ENCODE results near the gene C17orf100. TPM values are rescaled to one million over a fixed set of nuclear protein-coding genes. Genes with fewer than 3 reads are reported as not detected.

C17orf100 gene
- total and polyA plus RNA-seq, 4 donors: 0.56 to 33.2 (median 2.7) TPM

DNA sequence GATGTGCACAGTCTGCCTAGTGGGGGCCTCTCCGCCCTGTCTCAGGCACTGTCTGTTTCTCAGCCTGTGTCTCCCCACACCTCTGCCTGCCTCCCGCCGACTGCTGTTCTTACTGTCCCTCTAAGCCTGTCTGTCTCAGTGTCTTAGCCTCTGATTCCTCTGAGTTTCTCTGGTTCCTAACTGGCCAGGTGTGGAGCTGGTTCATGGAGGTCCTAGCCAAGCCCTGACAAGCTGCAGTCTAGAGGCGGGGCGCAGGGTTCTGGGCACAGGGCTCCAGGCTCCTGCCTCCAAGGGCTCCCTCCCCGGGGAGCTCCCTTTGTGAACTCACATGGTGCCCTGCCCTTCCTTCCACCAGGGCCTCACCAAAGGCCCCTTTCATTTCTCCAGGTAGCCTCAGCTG is 19.4 kb downstream of the C17orf100 start:
- WGBS: 90% methylated on average over 6 of the region's 6 CpGs
- no peak for DNase-seq (ENCODE audit: low spot score)
- TF ChIP-seq, protein P1, sequence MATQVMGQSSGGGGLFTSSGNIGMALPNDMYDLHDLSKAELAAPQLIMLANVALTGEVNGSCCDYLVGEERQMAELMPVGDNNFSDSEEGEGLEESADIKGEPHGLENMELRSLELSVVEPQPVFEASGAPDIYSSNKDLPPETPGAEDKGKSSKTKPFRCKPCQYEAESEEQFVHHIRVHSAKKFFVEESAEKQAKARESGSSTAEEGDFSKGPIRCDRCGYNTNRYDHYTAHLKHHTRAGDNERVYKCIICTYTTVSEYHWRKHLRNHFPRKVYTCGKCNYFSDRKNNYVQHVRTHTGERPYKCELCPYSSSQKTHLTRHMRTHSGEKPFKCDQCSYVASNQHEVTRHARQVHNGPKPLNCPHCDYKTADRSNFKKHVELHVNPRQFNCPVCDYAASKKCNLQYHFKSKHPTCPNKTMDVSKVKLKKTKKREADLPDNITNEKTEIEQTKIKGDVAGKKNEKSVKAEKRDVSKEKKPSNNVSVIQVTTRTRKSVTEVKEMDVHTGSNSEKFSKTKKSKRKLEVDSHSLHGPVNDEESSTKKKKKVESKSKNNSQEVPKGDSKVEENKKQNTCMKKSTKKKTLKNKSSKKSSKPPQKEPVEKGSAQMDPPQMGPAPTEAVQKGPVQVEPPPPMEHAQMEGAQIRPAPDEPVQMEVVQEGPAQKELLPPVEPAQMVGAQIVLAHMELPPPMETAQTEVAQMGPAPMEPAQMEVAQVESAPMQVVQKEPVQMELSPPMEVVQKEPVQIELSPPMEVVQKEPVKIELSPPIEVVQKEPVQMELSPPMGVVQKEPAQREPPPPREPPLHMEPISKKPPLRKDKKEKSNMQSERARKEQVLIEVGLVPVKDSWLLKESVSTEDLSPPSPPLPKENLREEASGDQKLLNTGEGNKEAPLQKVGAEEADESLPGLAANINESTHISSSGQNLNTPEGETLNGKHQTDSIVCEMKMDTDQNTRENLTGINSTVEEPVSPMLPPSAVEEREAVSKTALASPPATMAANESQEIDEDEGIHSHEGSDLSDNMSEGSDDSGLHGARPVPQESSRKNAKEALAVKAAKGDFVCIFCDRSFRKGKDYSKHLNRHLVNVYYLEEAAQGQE (IDR thresholded peaks at IDR 0.05): no peak
- no peak for TF ChIP-seq SP1 (IDR thresholded peaks at IDR 0.05)
- TF ChIP-seq RAD21 (IDR thresholded peaks at IDR 0.05): no peak
- TF ChIP-seq, protein P2, sequence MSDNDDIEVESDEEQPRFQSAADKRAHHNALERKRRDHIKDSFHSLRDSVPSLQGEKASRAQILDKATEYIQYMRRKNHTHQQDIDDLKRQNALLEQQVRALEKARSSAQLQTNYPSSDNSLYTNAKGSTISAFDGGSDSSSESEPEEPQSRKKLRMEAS (IDR thresholded peaks at IDR 0.05): no peak
- no peak for TF ChIP-seq FOXA1 (IDR thresholded peaks at IDR 0.05)
- TF ChIP-seq RXRA (IDR thresholded peaks at IDR 0.05): no peak
- no peak for TF ChIP-seq YY1 (IDR thresholded peaks at IDR 0.05)
- TF ChIP-seq, protein P3, sequence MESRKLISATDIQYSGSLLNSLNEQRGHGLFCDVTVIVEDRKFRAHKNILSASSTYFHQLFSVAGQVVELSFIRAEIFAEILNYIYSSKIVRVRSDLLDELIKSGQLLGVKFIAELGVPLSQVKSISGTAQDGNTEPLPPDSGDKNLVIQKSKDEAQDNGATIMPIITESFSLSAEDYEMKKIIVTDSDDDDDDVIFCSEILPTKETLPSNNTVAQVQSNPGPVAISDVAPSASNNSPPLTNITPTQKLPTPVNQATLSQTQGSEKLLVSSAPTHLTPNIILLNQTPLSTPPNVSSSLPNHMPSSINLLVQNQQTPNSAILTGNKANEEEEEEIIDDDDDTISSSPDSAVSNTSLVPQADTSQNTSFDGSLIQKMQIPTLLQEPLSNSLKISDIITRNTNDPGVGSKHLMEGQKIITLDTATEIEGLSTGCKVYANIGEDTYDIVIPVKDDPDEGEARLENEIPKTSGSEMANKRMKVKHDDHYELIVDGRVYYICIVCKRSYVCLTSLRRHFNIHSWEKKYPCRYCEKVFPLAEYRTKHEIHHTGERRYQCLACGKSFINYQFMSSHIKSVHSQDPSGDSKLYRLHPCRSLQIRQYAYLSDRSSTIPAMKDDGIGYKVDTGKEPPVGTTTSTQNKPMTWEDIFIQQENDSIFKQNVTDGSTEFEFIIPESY (IDR thresholded peaks at IDR 0.05): no peak
- TF ChIP-seq, protein P4, sequence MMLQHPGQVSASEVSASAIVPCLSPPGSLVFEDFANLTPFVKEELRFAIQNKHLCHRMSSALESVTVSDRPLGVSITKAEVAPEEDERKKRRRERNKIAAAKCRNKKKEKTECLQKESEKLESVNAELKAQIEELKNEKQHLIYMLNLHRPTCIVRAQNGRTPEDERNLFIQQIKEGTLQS (IDR thresholded peaks at IDR 0.05): no peak
- no peak for TF ChIP-seq JUND (IDR thresholded peaks at IDR 0.05)
- TF ChIP-seq GABPA (IDR thresholded peaks at IDR 0.05 in 1 of 2, conservative IDR thresholded peaks at IDR 0.05 in 1 of 2): no peak
- no peak for TF ChIP-seq TAF1 (conservative IDR thresholded peaks at IDR 0.05)
- Histone ChIP-seq H3K27me3 (ENCODE audit: control insufficient read depth in 4 of 4, insufficient read depth in 4 of 4, low read length in 3 of 4) (no peaks in the 10 kb centered on the region), H3K4me3 (ENCODE audit: low read depth in 1 of 3, low read length in 3 of 3) (no peak overlapping the region), H3K9ac (ENCODE audit: low read depth in 1 of 2, low read length in 2 of 2) (no peak overlapping the region), H3K27ac (ENCODE audit: low read depth in 1 of 2, low read length in 2 of 2) (no peak overlapping the region), H3K4me1 (ENCODE audit: control insufficient read depth in 4 of 4, insufficient read depth in 4 of 4, low read length in 3 of 4) (peaks cover 2 to 12% (median 8%) of the 10 kb centered on the region in 4 donors), H3K9me3 (ENCODE audit: control insufficient read depth in 4 of 4, low read length in 3 of 4) (no peaks in the 10 kb centered on the region), H3K36me3 (ENCODE audit: control insufficient read depth in 4 of 4, insufficient read depth in 3 of 4, low read depth in 1 of 4, low read length in 3 of 4) (no peaks in the 10 kb centered on the region)

DNA sequence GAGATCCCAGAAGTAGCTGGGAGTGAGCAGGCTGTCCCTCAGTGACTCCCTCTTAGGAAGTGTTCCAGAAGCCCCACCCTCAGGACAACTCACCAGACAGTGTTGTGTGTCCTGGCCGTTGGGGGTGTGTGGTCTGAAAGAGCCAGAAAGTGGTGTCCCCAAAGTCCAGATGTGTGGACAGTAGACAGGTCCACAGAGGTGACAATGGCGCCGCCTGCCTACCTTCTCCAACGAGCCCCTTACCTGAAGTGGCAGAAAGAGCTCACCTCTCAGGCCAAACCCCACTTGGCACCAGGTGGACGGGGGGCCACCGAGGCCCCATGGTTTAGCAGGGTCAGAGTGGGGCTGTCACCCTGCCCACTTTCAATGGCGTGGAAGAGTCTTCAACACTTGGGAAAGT is 19.9 kb downstream of the C17orf100 start:
- TF ChIP-seq, protein P5, sequence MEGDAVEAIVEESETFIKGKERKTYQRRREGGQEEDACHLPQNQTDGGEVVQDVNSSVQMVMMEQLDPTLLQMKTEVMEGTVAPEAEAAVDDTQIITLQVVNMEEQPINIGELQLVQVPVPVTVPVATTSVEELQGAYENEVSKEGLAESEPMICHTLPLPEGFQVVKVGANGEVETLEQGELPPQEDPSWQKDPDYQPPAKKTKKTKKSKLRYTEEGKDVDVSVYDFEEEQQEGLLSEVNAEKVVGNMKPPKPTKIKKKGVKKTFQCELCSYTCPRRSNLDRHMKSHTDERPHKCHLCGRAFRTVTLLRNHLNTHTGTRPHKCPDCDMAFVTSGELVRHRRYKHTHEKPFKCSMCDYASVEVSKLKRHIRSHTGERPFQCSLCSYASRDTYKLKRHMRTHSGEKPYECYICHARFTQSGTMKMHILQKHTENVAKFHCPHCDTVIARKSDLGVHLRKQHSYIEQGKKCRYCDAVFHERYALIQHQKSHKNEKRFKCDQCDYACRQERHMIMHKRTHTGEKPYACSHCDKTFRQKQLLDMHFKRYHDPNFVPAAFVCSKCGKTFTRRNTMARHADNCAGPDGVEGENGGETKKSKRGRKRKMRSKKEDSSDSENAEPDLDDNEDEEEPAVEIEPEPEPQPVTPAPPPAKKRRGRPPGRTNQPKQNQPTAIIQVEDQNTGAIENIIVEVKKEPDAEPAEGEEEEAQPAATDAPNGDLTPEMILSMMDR (IDR thresholded peaks at IDR 0.05; ENCODE audit: low read depth, low read length, missing input control): no peak
- TF ChIP-seq EGR1 (IDR thresholded peaks at IDR 0.05; ENCODE audit: low read depth in 2 of 2): no peak
- no peak for TF ChIP-seq HNF4G (IDR thresholded peaks at IDR 0.05)
- no peak for TF ChIP-seq FOXA1 (IDR thresholded peaks at IDR 0.05)
- TF ChIP-seq, protein P1 (IDR thresholded peaks at IDR 0.05): no peak
- TF ChIP-seq NR2F2 (IDR thresholded peaks at IDR 0.05): no peak
- TF ChIP-seq FOXA2 (IDR thresholded peaks at IDR 0.05): no peak
- TF ChIP-seq GABPA (IDR thresholded peaks at IDR 0.05 in 1 of 2, conservative IDR thresholded peaks at IDR 0.05 in 1 of 2): no peak
- H3K9me3 ChIP-seq (ENCODE audit: control insufficient read depth in 4 of 4, low read length in 3 of 4): no peaks in the 10 kb centered on the region
- H3K27ac ChIP-seq (ENCODE audit: low read depth in 1 of 2, low read length in 2 of 2): no peak overlapping the region
- H3K4me1 ChIP-seq (ENCODE audit: control insufficient read depth in 4 of 4, insufficient read depth in 4 of 4, low read length in 3 of 4): peaks cover 2 to 8% (median 4%) of the 10 kb centered on the region in 4 donors
- DNase-seq (ENCODE audit: low spot score): no peak
- H3K36me3 ChIP-seq (ENCODE audit: control insufficient read depth in 4 of 4, insufficient read depth in 3 of 4, low read depth in 1 of 4, low read length in 3 of 4): no peaks in the 10 kb centered on the region
- no peak overlapping the region for H3K9ac ChIP-seq (ENCODE audit: low read depth in 1 of 2, low read length in 2 of 2)
- 94% methylated on average over 7 of the region's 7 CpGs for WGBS
- H3K27me3 ChIP-seq (ENCODE audit: control insufficient read depth in 4 of 4, insufficient read depth in 4 of 4, low read length in 3 of 4): no peaks in the 10 kb centered on the region
- H3K4me3 ChIP-seq (ENCODE audit: low read depth in 1 of 3, low read length in 3 of 3): no peak overlapping the region
